GM12875 (cell line): ENCODE measurements around the gene PIWIL4.

Source experiments
- H3K4me3 ChIP-seq: one replicate; pipeline ENCODE4 v1.5.1; 2011; ENCODE audit warnings: low read depth, low read length, control low read depth
- TF ChIP-seq, protein P1 (sequence below): IDR thresholded peaks from 2 replicates; pipeline ENCODE4 v1.5.1; 2011; ENCODE audit warnings: low read depth, mild to moderate bottlenecking, control low read depth, inconsistent platforms, low read length, moderate library complexity, borderline replicate concordance; ENCODE audit not compliant: insufficient read depth

The PIWIL4 gene

DNA sequence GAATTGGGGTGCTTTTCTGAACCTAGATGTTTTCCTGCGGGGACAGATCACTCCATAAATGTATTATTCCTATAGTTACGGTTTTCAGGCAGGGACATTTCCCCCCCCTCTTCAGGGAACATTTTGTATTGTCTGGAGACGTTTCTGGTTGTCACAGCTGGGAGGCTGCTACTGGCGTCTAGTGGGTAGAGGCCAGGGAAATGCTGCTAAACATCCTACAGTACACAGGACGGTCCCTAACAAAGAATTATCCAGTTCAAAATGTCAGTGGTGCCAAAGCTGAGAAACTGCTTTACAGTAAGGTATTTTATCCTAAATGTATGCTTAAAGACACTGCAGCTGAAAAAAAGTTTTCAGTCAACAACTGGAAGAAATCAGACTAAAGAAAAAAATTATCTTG lies 19.4 kb downstream of the PIWIL4 start:
- H3K4me3 ChIP-seq = no peak overlapping the region
- TF ChIP-seq, protein P1, sequence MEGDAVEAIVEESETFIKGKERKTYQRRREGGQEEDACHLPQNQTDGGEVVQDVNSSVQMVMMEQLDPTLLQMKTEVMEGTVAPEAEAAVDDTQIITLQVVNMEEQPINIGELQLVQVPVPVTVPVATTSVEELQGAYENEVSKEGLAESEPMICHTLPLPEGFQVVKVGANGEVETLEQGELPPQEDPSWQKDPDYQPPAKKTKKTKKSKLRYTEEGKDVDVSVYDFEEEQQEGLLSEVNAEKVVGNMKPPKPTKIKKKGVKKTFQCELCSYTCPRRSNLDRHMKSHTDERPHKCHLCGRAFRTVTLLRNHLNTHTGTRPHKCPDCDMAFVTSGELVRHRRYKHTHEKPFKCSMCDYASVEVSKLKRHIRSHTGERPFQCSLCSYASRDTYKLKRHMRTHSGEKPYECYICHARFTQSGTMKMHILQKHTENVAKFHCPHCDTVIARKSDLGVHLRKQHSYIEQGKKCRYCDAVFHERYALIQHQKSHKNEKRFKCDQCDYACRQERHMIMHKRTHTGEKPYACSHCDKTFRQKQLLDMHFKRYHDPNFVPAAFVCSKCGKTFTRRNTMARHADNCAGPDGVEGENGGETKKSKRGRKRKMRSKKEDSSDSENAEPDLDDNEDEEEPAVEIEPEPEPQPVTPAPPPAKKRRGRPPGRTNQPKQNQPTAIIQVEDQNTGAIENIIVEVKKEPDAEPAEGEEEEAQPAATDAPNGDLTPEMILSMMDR = no peak

DNA sequence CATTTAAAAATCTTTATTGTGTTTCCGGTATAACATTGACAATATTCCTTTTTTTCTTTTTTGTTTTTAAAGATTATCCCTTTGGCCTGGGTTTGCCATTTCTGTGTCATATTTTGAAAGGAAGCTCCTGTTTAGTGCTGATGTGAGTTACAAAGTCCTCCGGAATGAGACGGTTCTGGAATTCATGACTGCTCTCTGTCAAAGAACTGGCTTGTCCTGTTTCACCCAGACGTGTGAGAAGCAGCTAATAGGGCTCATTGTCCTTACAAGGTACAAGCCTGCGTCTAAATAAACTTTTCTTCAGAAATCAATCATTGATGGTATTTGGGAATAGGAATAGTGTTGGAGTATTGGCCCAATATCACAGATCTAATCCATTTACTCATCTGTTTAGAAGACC lies 19.8 kb downstream of the PIWIL4 start:
- TF ChIP-seq, protein P1 = no peak
- H3K4me3 ChIP-seq = no peak overlapping the region

DNA sequence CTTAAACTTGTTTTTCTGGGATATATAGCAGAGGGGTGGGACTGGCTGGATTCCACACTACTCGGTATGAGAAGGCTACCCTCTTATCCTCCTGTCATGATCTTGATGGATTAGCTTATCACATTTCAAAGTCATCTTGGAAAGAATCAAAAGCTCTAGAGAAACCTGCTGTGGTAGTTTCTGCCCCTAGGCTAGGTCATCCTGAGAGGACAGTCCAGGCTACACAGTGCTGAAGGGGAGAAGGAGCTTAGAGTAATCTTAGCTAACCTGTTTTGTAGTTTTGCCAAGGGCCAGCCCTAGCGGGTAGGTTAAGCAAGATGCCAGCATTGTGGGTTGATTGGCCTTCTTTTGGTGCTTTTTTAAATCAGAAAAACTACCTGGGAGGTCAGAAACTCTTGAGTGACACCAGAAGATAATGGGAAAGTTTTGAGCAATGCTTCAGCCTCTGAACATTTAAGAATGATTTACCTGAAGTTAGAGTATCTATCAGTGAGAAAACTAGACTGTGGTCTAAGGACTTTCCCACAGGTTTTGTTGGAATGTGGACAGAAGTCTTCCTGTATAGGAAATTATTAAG lies 21.3 kb downstream of the PIWIL4 start:
- no peak overlapping the region for H3K4me3 ChIP-seq
- TF ChIP-seq, protein P1 = no peak

DNA sequence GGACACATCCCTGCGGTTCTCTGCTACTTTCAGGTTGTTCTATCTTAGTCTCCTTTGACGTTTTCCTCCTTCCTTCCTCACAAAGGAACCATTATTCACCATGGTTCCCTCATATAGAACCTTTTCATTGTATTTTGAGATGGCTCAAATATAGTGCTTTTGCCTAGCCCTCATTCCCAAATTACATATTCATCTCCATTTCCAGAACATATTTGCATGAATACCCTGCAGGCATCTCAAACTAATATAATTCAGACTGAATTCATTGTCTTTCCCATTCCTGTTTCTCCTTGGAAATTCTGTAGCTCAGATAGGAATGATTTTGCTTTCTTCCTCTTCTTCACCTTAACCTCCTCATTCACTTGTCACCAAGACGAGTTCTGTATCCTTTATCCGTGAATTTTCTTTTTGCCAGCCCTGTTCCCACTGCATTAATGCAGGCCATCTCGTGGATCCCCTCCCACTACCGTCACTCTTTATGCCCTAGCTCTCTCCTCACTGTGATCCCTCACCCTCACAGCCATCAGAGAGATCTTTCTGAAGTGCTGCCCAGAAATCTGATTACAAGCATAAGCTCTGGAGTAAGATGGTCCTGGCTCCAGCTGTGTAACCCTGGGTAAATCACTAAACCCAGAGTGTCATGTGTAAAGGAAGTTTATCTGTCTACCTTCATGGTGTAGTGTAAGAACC lies 23.3 kb downstream of the PIWIL4 start:
- TF ChIP-seq, protein P1 = no peak
- H3K4me3 ChIP-seq = no peak overlapping the region

DNA sequence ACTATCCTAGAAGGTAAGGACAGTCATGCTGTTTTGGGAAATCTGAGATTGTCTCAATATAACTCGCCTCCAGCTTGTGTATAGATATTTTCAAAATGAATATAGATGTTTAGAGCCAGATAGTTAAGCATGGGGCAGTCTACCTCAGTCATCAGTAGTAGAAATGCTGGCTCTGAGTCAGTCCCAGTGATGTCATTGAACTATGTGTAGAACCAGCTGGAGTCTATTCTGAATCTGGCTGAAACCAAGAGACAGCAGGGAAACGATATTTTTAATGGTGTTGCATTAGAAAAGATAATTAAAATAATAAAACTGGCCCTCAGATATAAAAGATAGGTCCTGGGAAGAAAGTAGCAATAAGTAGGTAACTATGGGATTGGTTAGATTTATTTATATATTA lies 25.9 kb downstream of the PIWIL4 start:
- no peak overlapping the region for H3K4me3 ChIP-seq
- TF ChIP-seq, protein P1 = no peak

DNA sequence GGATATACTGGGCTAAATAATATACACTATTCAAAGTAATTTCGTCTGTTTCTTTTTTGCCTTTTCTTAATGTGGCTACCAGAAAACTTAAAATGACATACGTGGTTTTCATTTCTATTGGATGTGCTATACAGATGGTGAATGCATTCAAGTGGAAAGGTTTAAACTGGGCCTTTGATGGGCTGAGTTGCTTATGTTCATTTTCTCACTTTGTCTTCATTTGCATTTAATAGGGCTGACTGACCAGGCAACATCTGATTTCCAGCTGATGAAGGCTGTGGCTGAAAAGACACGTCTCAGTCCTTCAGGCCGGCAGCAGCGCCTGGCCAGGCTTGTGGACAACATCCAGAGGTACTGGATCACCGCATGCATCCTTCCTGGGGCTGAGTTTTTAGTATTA lies 27.9 kb downstream of the PIWIL4 start:
- no peak overlapping the region for H3K4me3 ChIP-seq
- TF ChIP-seq, protein P1 = no peak

DNA sequence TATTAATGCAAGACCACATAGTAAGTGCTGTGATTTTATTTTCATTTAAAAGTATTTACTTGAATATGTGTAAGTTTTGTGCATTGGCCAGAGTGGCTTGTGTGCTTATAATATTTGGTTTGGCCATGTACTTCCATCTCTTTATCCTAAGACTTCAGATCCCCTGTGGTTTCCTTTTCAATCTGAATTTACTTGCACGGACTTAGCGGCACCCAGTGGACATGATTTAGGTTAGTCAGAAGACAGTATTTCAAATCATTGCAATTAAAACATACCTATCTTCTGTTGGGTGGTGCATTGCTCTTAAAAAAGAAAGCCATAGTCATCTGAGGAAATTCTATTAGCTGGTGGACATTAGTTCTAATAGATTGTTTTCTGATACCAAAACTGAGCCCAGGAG lies 30.7 kb downstream of the PIWIL4 start:
- no peak overlapping the region for H3K4me3 ChIP-seq
- TF ChIP-seq, protein P1 = no peak
